HepG2 (cell line): Measurements from ENCODE around the gene OPRL1. TPM values are rescaled to one million over a fixed set of nuclear protein-coding genes. Genes with fewer than 3 reads are reported as not detected.
A peak's percentile ranks its signal among the peaks of the same experiment; 100 is the strongest.

Source experiments
- CERS6 ChIP-seq: sonication (generic); formaldehyde crosslinking; IDR thresholded peaks from 2 replicates; pipeline ENCODE4 v1.5.0; 2020; ENCODE audit warnings: missing genetic modification reagents
- FUBP1 ChIP-seq: sonication (generic); formaldehyde crosslinking; IDR thresholded peaks from 2 replicates; pipeline ENCODE4 v1.5.1; 2020; ENCODE audit warnings: missing genetic modification reagents, mild to moderate bottlenecking, borderline replicate concordance
- GLI4 ChIP-seq: sonication (generic); formaldehyde crosslinking; IDR thresholded peaks from 2 replicates; pipeline ENCODE4 v1.5.1; 2020; ENCODE audit warnings: missing genetic modification reagents, mild to moderate bottlenecking, moderate library complexity, borderline replicate concordance
- HNF4G ChIP-seq, 2 experiments: sonication (generic) in 1 of 2; formaldehyde crosslinking in 1 of 2; IDR thresholded peaks; 2 replicates each; pipeline versions ENCODE4 v1.4.0 to v1.6.1; 2011 to 2020; ENCODE audit warnings: borderline replicate concordance in 2 of 2, low read depth in 2 of 2, mild to moderate bottlenecking in 2 of 2, low read length in 1 of 2, missing genetic modification reagents in 1 of 2, moderate library complexity in 1 of 2
- HNRNPH1 ChIP-seq: fragments of 200-400 bp; formaldehyde crosslinking; optimal IDR thresholded peaks from 2 replicates; pipeline ENCODE3; 2017; ENCODE audit warnings: mild to moderate bottlenecking, low read depth, low read length
- SALL1 ChIP-seq: sonication (generic); formaldehyde crosslinking; IDR thresholded peaks from 2 replicates; pipeline ENCODE4 v1.8.0; 2022; ENCODE audit warnings: mild to moderate bottlenecking, missing genetic modification reagents
- SMC3 ChIP-seq: IDR thresholded peaks from 2 replicates; pipeline ENCODE4 v1.6.1; 2011; ENCODE audit warnings: low read length, improper control_type of control experiment
- TCF7 ChIP-seq: sonication (generic); IDR thresholded peaks from 2 replicates; pipeline ENCODE4 v1.6.1; 2016; ENCODE audit warnings: antibody characterized with exemption, low read depth
- TMF1 ChIP-seq: sonication (generic); formaldehyde crosslinking; IDR thresholded peaks from 2 replicates; pipeline ENCODE4 v1.8.1; 2022; ENCODE audit warnings: low read depth, missing genetic modification reagents
- ZNF12 ChIP-seq: sonication (generic); formaldehyde crosslinking; IDR thresholded peaks from 2 replicates; pipeline ENCODE4 v1.5.0; 2020; ENCODE audit warnings: missing genetic modification reagents
- ZNF230 ChIP-seq: sonication (generic); formaldehyde crosslinking; IDR thresholded peaks from 2 replicates; pipeline ENCODE4 v1.4.0; 2020; ENCODE audit warnings: mild to moderate bottlenecking, missing genetic modification reagents
- ZNF263 ChIP-seq: sonication (generic); formaldehyde crosslinking; IDR thresholded peaks from 2 replicates; pipeline ENCODE4 v1.4.0; 2020; ENCODE audit warnings: missing genetic modification reagents
- ZNF484 ChIP-seq: sonication (generic); formaldehyde crosslinking; IDR thresholded peaks from 2 replicates; pipeline ENCODE4 v1.5.1; 2020; ENCODE audit warnings: mild to moderate bottlenecking, low read depth, missing genetic modification reagents, borderline replicate concordance
- ZNF772 ChIP-seq: sonication (generic); formaldehyde crosslinking; IDR thresholded peaks from 2 replicates; pipeline ENCODE4 v1.5.0; 2020; ENCODE audit warnings: mild to moderate bottlenecking, missing genetic modification reagents
- polyA plus RNA-seq, 8 experiments: library from polyadenylated mRNA; depleted of rRNA in 3 of 8; stranded (reverse) in 7 of 8; unstranded in 1 of 8; fragments of >200 nt; fragmentation: Illumina TruSeq in 4 of 8; extraction: Trizol in 4 of 8; gene quantifications; 2 replicates each; pipeline versions ENCODE4 v1.2.1 to v1.2.3, GENCODE V29; 2011 to 2016; ENCODE audit warnings: low read depth in 4 of 8, missing spikeins in 1 of 8, mixed read lengths in 1 of 8; ENCODE audit not compliant: insufficient read depth in 1 of 8
- total RNA-seq, 5 experiments: library from RNA; depleted of rRNA; stranded (reverse); fragments of >200 nt; fragmentation: Illumina TruSeq; extraction: Trizol; gene quantifications; 2 replicates each; pipeline ENCODE4 v1.2.3, GENCODE V29; 2016; ENCODE audit warnings: low read depth in 1 of 5
- TF ChIP-seq, protein P1 (sequence below): sonication (generic); formaldehyde crosslinking; IDR thresholded peaks from 2 replicates; pipeline ENCODE4; 2020; ENCODE audit warnings: missing genetic modification reagents, mild to moderate bottlenecking, borderline replicate concordance
- TF ChIP-seq, protein P2 (sequence below): sonication (generic); formaldehyde crosslinking; IDR thresholded peaks from 2 replicates; pipeline ENCODE4 v1.5.0; 2020; ENCODE audit warnings: missing genetic modification reagents
- TF ChIP-seq, protein P3 (sequence below): sonication (generic); formaldehyde crosslinking; IDR thresholded peaks from 2 replicates; pipeline ENCODE4 v1.5.0; 2020; ENCODE audit warnings: mild to moderate bottlenecking, missing genetic modification reagents
- TF ChIP-seq, protein P4 (sequence below): sonication (generic); formaldehyde crosslinking; IDR thresholded peaks from 2 replicates; pipeline ENCODE4 v1.4.0; 2020; ENCODE audit warnings: missing genetic modification reagents

Gene OPRL1
- total and polyA plus RNA-seq, 2 of the 13 experiments (the other 11 are each of a cell fraction or from before 2014, with no cell fraction given): 0.35 to 0.71 TPM

DNA sequence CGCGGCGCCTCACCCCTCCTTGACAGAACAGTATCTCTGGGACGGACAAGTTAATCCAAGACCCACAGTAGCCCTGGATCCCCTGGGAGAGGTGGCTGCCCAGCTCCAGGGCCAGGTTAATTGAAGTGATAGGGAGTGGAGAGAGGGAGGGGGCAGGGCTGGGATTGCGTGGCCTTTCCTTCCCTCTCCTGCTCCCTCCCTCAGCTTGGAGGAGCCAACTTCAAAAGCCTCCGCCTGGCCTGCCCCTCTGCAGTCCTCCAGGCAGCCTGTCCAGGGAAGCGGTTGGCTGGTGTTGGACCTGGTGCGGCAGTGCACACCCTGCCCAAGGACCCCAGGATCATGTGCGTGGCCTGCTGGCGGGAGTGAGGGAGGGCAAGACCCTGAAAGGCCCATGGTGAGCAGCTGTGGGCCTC, 43.9 kb upstream of the OPRL1 start, which contains the start of gene C20orf204 (continued):
- no peak for TF ChIP-seq FUBP1 (CRISPR knock-in tag)
- peak; percentile 95 for TF ChIP-seq ZNF263 (CRISPR knock-in tag)
- TF ChIP-seq, protein P1, sequence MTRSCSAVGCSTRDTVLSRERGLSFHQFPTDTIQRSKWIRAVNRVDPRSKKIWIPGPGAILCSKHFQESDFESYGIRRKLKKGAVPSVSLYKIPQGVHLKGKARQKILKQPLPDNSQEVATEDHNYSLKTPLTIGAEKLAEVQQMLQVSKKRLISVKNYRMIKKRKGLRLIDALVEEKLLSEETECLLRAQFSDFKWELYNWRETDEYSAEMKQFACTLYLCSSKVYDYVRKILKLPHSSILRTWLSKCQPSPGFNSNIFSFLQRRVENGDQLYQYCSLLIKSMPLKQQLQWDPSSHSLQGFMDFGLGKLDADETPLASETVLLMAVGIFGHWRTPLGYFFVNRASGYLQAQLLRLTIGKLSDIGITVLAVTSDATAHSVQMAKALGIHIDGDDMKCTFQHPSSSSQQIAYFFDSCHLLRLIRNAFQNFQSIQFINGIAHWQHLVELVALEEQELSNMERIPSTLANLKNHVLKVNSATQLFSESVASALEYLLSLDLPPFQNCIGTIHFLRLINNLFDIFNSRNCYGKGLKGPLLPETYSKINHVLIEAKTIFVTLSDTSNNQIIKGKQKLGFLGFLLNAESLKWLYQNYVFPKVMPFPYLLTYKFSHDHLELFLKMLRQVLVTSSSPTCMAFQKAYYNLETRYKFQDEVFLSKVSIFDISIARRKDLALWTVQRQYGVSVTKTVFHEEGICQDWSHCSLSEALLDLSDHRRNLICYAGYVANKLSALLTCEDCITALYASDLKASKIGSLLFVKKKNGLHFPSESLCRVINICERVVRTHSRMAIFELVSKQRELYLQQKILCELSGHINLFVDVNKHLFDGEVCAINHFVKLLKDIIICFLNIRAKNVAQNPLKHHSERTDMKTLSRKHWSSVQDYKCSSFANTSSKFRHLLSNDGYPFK: peak; percentile 70; the same call in 1 of the 2 replicates
- TF ChIP-seq, protein P2, sequence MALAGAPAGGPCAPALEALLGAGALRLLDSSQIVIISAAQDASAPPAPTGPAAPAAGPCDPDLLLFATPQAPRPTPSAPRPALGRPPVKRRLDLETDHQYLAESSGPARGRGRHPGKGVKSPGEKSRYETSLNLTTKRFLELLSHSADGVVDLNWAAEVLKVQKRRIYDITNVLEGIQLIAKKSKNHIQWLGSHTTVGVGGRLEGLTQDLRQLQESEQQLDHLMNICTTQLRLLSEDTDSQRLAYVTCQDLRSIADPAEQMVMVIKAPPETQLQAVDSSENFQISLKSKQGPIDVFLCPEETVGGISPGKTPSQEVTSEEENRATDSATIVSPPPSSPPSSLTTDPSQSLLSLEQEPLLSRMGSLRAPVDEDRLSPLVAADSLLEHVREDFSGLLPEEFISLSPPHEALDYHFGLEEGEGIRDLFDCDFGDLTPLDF (CRISPR knock-in tag): no peak
- TF ChIP-seq SALL1: peak; percentile 86
- peak; percentile 88; the same call in 1 of the 2 replicates for TF ChIP-seq ZNF230 (CRISPR knock-in tag)
- TF ChIP-seq, protein P3, sequence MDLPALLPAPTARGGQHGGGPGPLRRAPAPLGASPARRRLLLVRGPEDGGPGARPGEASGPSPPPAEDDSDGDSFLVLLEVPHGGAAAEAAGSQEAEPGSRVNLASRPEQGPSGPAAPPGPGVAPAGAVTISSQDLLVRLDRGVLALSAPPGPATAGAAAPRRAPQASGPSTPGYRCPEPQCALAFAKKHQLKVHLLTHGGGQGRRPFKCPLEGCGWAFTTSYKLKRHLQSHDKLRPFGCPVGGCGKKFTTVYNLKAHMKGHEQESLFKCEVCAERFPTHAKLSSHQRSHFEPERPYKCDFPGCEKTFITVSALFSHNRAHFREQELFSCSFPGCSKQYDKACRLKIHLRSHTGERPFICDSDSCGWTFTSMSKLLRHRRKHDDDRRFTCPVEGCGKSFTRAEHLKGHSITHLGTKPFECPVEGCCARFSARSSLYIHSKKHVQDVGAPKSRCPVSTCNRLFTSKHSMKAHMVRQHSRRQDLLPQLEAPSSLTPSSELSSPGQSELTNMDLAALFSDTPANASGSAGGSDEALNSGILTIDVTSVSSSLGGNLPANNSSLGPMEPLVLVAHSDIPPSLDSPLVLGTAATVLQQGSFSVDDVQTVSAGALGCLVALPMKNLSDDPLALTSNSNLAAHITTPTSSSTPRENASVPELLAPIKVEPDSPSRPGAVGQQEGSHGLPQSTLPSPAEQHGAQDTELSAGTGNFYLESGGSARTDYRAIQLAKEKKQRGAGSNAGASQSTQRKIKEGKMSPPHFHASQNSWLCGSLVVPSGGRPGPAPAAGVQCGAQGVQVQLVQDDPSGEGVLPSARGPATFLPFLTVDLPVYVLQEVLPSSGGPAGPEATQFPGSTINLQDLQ: peak; percentile 81
- TF ChIP-seq TMF1 (CRISPR knock-in tag): no peak
- TF ChIP-seq HNRNPH1: no peak
- TF ChIP-seq HNF4G (IDR thresholded peaks at IDR 0.05; ENCODE audit: borderline replicate concordance, low read depth, low read length): no peak
- TF ChIP-seq HNF4G (CRISPR knock-in tag; IDR thresholded peaks at IDR 0.05; ENCODE audit: borderline replicate concordance, low read depth): peak; percentile 82
- TF ChIP-seq GLI4: no peak
- TF ChIP-seq ZNF12 (CRISPR knock-in tag): 0 out of 2 replicates have a peak, but pooled peaks have one; percentile 34
- TF ChIP-seq, protein P4, sequence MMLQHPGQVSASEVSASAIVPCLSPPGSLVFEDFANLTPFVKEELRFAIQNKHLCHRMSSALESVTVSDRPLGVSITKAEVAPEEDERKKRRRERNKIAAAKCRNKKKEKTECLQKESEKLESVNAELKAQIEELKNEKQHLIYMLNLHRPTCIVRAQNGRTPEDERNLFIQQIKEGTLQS (CRISPR knock-in tag): peak; percentile 78
- TF ChIP-seq ZNF484 (CRISPR knock-in tag): peak; percentile 3; the same call in 1 of the 2 replicates
- TF ChIP-seq TCF7: peak; percentile 94
- TF ChIP-seq SMC3: no peak
- no peak for TF ChIP-seq CERS6 (CRISPR knock-in tag)
- TF ChIP-seq ZNF772 (CRISPR knock-in tag): peak; percentile 95
